BLaER1 treated with 17β-estradiol and CSF1 and Interleukin-3, amounts not matched to agents 10 nM and 100 nM (cell line): ENCODE data around the gene NOS1.
A peak's percentile ranks its signal among the peaks of the same experiment; 100 is the strongest.

Experiments used
- H3K27ac ChIP-seq, 11 experiments: shearing (Covaris generic); formaldehyde crosslinking; 2 replicates each; pipeline ENCODE4 v1.8.1; 2022
- H3K27me3 ChIP-seq, 11 experiments: shearing (Covaris generic); formaldehyde crosslinking; 2 replicates each; pipeline ENCODE4 v1.8.1; 2022
- H3K36me3 ChIP-seq, 11 experiments: shearing (Covaris generic); formaldehyde crosslinking; 2 replicates each; pipeline ENCODE4 v1.8.1; 2022
- H3K4me1 ChIP-seq, 10 experiments: shearing (Covaris generic); formaldehyde crosslinking; 2 replicates each; pipeline ENCODE4 v1.8.1; 2022
- H3K4me2 ChIP-seq, 11 experiments: shearing (Covaris generic); formaldehyde crosslinking; 2 replicates each; pipeline ENCODE4 v1.8.1; 2022
- H3K4me3 ChIP-seq, 10 experiments: shearing (Covaris generic); formaldehyde crosslinking; 2 replicates each; pipeline ENCODE4 v1.8.1; 2022
- H3K9ac ChIP-seq, 11 experiments: shearing (Covaris generic); formaldehyde crosslinking; 2 replicates each; pipeline ENCODE4 v1.8.1; 2022
- H3K9me3 ChIP-seq, 11 experiments: shearing (Covaris generic); formaldehyde crosslinking; replicated peaks in 1 of 11; 2 replicates each; pipeline ENCODE4 v1.8.1; 2022
- H4K20me1 ChIP-seq, 11 experiments: shearing (Covaris generic); formaldehyde crosslinking; 2 replicates each; pipeline ENCODE4 v1.8.1; 2022
- Cebpa-rat ChIP-seq, 11 experiments: shearing (Covaris generic); IDR thresholded peaks; 2 replicates each; pipeline ENCODE4 v1.8.1; 2022

Gene NOS1

GRCh38 chr12:117342682-117343081, 18.7 kb downstream of the NOS1 start:
- Histone ChIP-seq H3K9ac (no peak overlapping the region), H3K4me1 (peaks cover 16 to 30% (median 28%) of the 10 kb centered on the region in 10 experiments), H3K9me3 (peaks cover 0 to 18% (median 0%) of the 10 kb centered on the region in 11 experiments; a peak in 6 of 22 replicates), H3K36me3 (no peaks in the 10 kb centered on the region), H3K4me2 (peak overlapping the region; percentile 24 to 62 (median 46); a peak in 21 of 22 replicates), H4K20me1 (no peaks in the 10 kb centered on the region; a peak in 1 of 22 replicates), H3K27me3 (no peaks in the 10 kb centered on the region), H3K27ac (no peak overlapping the region), H3K4me3 (no peak overlapping the region)
- TF ChIP-seq Cebpa-rat (IDR thresholded peaks at IDR 0.05): no peak

DNA sequence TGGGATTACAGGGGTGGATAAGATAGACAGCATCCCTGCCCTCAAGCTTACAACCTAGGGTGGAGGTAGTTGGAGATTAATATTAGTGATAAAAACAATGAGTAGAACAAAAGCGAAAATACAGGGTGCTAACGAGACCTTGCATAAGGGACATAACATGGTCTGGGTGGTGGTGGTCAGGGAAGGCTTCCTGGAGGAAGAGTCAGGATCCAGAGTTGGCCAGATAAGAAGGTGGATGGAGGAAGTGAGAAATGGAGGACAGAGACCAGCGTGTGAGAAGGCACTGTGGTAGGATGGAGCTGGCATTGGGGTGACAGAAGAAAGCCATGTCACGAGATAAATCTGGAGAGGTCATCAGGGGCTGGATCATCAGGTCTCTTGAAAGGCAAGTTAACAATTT, 19.2 kb downstream of the NOS1 start:
- Histone ChIP-seq H4K20me1 (no peaks in the 10 kb centered on the region; a peak in 1 of 22 replicates), H3K9ac (no peak overlapping the region), H3K4me3 (no peak overlapping the region), H3K27me3 (no peaks in the 10 kb centered on the region), H3K36me3 (no peaks in the 10 kb centered on the region), H3K9me3 (peaks cover 0 to 18% (median 0%) of the 10 kb centered on the region in 11 experiments; a peak in 6 of 22 replicates), H3K27ac (no peak overlapping the region), H3K4me2 (peak overlapping the region; percentile 24 to 62 (median 46); a peak in 21 of 22 replicates), H3K4me1 (peaks cover 16 to 30% (median 28%) of the 10 kb centered on the region in 10 experiments)
- no peak for TF ChIP-seq Cebpa-rat (IDR thresholded peaks at IDR 0.05)

DNA sequence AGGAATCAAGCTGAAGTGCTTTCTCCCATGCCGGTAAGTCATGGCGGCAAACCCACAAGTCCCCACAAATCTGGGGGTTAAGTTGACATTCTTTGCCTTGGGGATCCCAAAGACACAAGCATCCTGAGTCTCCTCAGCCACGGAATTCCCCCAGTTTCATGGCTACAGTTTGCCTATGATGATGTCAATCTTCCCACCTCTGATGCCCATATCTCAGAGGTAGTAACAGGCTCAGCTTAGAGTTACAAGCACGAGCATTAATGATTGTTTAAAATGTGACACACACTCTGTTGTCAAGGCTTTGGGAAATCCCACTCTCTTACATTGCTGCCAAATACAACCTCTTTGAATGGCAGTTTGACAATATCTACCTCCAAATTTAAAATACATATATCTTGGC, 22.3 kb downstream of the NOS1 start:
- peaks cover 21 to 40% (median 33%) of the 10 kb centered on the region in 10 experiments for H3K4me1 ChIP-seq
- no peak overlapping the region for H3K9ac ChIP-seq
- H3K27me3 ChIP-seq: no peaks in the 10 kb centered on the region
- H4K20me1 ChIP-seq: no peaks in the 10 kb centered on the region; a peak in 1 of 22 replicates
- H3K4me2 ChIP-seq: peak overlapping the region; percentile 35 to 81 (median 62); a peak in 21 of 22 replicates
- no peaks in the 10 kb centered on the region for H3K36me3 ChIP-seq
- TF ChIP-seq Cebpa-rat (IDR thresholded peaks at IDR 0.05): no peak
- no peak overlapping the region for H3K27ac ChIP-seq
- no peak overlapping the region for H3K4me3 ChIP-seq
- H3K9me3 ChIP-seq: peaks cover 0 to 18% (median 0%) of the 10 kb centered on the region in 11 experiments; a peak in 6 of 22 replicates

DNA sequence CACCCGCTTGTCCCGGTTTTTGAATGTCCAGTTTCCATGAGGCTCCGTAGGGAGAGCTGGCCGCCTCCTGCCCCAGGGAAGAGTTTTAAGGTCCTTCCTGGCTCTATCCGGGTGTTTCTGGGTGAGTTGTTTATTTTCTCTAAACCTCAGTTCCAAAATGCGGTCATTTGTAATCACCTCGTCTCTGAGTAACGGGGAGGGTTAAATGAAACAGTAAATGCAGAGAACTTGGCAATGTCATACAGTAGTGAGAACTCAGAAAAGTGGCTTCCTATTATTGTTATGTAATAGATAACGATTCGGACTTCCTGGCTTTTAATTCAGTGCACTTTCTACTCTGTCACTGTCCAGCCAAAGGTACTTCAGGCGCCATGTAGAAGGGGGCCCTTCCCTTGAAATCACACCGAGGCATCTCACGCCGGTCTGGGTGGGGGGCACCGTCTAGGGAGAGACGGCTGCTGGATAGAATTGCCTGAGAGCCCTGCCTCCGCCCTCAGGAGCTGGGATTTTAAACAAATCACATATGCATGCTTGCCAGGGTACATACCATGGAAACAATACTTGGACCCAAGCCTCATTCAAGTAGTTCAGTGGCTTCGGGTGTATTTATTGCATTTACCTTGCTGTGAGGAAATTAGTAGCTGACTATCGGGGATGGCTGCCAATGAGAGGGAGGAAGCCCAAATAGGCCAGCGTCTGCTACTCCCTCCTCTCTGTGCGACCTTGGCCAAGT, 26.4 kb downstream of the NOS1 start:
- Histone ChIP-seq H3K9ac (no peak overlapping the region), H3K36me3 (no peaks in the 10 kb centered on the region), H3K4me3 (no peak overlapping the region), H4K20me1 (no peaks in the 10 kb centered on the region), H3K4me1 (peaks cover 40 to 59% (median 55%) of the 10 kb centered on the region in 10 experiments), H3K27me3 (no peaks in the 10 kb centered on the region), H3K27ac (no peak overlapping the region), H3K4me2 (peak overlapping the region in 4 of 11 experiments; percentile 64 to 83 (median 76); a peak in 4 of 22 replicates), H3K9me3 (no peaks in the 10 kb centered on the region)
- no peak for TF ChIP-seq Cebpa-rat (IDR thresholded peaks at IDR 0.05)

- no peaks in the 10 kb centered on the region for H3K9me3 ChIP-seq
- H3K4me2 ChIP-seq: peak overlapping the region; percentile 49 to 85 (median 68)
- no peaks in the 10 kb centered on the region for H4K20me1 ChIP-seq
- H3K9ac ChIP-seq: peak overlapping the region in 7 of 11 experiments; percentile 21 to 56 (median 28); a peak in 9 of 22 replicates
- peak overlapping the region in 9 of 11 experiments; percentile 22 to 73 (median 62); a peak in 16 of 22 replicates for H3K27ac ChIP-seq
- no peaks in the 10 kb centered on the region for H3K27me3 ChIP-seq
- peaks cover 38 to 55% (median 52%) of the 10 kb centered on the region in 10 experiments for H3K4me1 ChIP-seq
- H3K36me3 ChIP-seq: no peaks in the 10 kb centered on the region
- no peak for TF ChIP-seq Cebpa-rat (IDR thresholded peaks at IDR 0.05)
- H3K4me3 ChIP-seq: 0 out of 20 replicates have a peak overlapping the region, but pooled peaks of 1 of the 10 experiments have one; percentile 16
Measured at GRCh38 chr12:117334051-117334450, 27.4 kb downstream of the NOS1 start.

- Histone ChIP-seq H3K4me3 (0 out of 20 replicates have a peak overlapping the region, but pooled peaks of 1 of the 10 experiments have one; percentile 16), H3K27me3 (no peaks in the 10 kb centered on the region), H3K9ac (peak overlapping the region in 7 of 11 experiments; percentile 21 to 56 (median 34); a peak in 11 of 22 replicates), H3K36me3 (no peaks in the 10 kb centered on the region), H3K4me1 (peaks cover 32 to 49% (median 46%) of the 10 kb centered on the region in 10 experiments), H3K4me2 (peak overlapping the region; percentile 49 to 85 (median 68)), H4K20me1 (no peaks in the 10 kb centered on the region), H3K27ac (peak overlapping the region in 9 of 11 experiments; percentile 22 to 73 (median 62); a peak in 16 of 22 replicates), H3K9me3 (no peaks in the 10 kb centered on the region)
- TF ChIP-seq Cebpa-rat (IDR thresholded peaks at IDR 0.05): peak in 8 of 11 experiments; percentile 53 to 83 (median 66); a peak in 13 of 22 replicates
Measured at GRCh38 chr12:117333331-117333881, 28.0 kb downstream of the NOS1 start.

DNA sequence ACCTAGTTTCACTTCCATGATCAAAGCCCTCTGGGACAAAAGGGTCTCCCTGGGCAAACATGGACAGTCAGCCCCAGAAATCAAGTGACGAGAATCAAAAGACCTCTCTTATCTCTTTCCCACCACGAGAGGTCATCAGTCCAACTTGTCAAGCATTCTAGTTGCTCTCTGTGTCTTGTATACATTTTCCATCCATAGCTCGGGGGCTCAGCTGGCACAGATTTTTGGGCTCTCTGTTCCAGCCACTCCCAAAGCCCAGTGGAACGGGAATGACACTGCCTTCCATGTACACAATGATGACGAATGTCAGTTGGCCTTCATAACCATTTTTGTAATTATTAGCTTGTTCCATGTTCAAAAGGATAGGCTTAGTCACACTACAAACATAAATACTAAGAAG, 29.7 kb downstream of the NOS1 start:
- Histone ChIP-seq H3K27ac (no peak overlapping the region), H3K27me3 (no peaks in the 10 kb centered on the region), H3K4me2 (peak overlapping the region; percentile 22 to 68 (median 55)), H4K20me1 (no peaks in the 10 kb centered on the region), H3K4me3 (no peak overlapping the region), H3K36me3 (no peaks in the 10 kb centered on the region), H3K9ac (no peak overlapping the region), H3K9me3 (no peaks in the 10 kb centered on the region), H3K4me1 (peaks cover 32 to 43% (median 41%) of the 10 kb centered on the region in 10 experiments)
- no peak for TF ChIP-seq Cebpa-rat (IDR thresholded peaks at IDR 0.05)

GRCh38 chr12:117330441-117331113, 30.8 kb downstream of the NOS1 start:
- H3K9ac ChIP-seq: no peak overlapping the region
- H3K4me3 ChIP-seq: no peak overlapping the region
- no peak for TF ChIP-seq Cebpa-rat (IDR thresholded peaks at IDR 0.05)
- H3K36me3 ChIP-seq: no peaks in the 10 kb centered on the region
- no peaks in the 10 kb centered on the region for H3K9me3 ChIP-seq
- H3K27me3 ChIP-seq: no peaks in the 10 kb centered on the region
- no peaks in the 10 kb centered on the region for H4K20me1 ChIP-seq
- no peak overlapping the region for H3K27ac ChIP-seq
- peaks cover 32 to 43% (median 41%) of the 10 kb centered on the region in 10 experiments for H3K4me1 ChIP-seq
- H3K4me2 ChIP-seq: peak overlapping the region; percentile 22 to 68 (median 55); a peak in 21 of 22 replicates

GRCh38 chr12:117329756-117330155, 31.7 kb downstream of the NOS1 start:
- Histone ChIP-seq H3K4me2 (peak overlapping the region in 1 of 11 experiments; percentile 63; a peak in 1 of 22 replicates), H3K4me3 (no peak overlapping the region), H3K9ac (no peak overlapping the region), H3K4me1 (peaks cover 32 to 43% (median 38%) of the 10 kb centered on the region in 10 experiments), H4K20me1 (no peaks in the 10 kb centered on the region), H3K36me3 (no peaks in the 10 kb centered on the region), H3K27ac (no peak overlapping the region), H3K9me3 (no peaks in the 10 kb centered on the region), H3K27me3 (no peaks in the 10 kb centered on the region)
- no peak for TF ChIP-seq Cebpa-rat (IDR thresholded peaks at IDR 0.05)
